ENCODE data around the gene PCDHGC3.

GRCh38 chr5:141490271-141490670, 14.5 kb downstream of the PCDHGC3 start:
- TF ChIP-seq POLR2AphosphoS5 (IDR thresholded peaks at IDR 0.05; ENCODE audit: low read depth, low read length) (no peak), CTCF (IDR thresholded peaks at IDR 0.05 in 2 of 3, conservative IDR thresholded peaks at IDR 0.05 in 1 of 3; ENCODE audit: borderline replicate concordance in 1 of 3, insufficient read depth in 1 of 3, low read depth in 2 of 3, low read length in 2 of 3) (no peak), EZH2 (IDR thresholded peaks at IDR 0.05) (no peak), ELF1 (IDR thresholded peaks at IDR 0.05; ENCODE audit: borderline replicate concordance, low read depth) (no peak)
